Type B pancreatic cell (in vitro differentiated cells): Measurements from ENCODE around the gene GTF2A2. TPM values are rescaled to one million over a fixed set of nuclear protein-coding genes. Genes with fewer than 3 reads are reported as not detected.

ENCODE experiments used
- DNase-seq: peaks from one replicate; pipeline ENCODE4 v3.0.0; 2021; ENCODE audit warnings: mixed read lengths; ENCODE audit not compliant: unreplicated experiment; ENCODE audit errors: extremely low spot score
- H3K27ac Mint-ChIP-seq: 2 replicates; pipeline ENCODE4 v1.8.0; 2021; ENCODE audit warnings: mild to moderate bottlenecking, mixed read lengths
- H3K27me3 Mint-ChIP-seq: 2 replicates; pipeline ENCODE4 v1.8.0; 2021; ENCODE audit warnings: mixed read lengths
- H3K36me3 Mint-ChIP-seq: 2 replicates; pipeline ENCODE4 v1.8.0; 2021; ENCODE audit warnings: mixed read lengths
- H3K4me1 Mint-ChIP-seq: one replicate; pipeline ENCODE4 v1.8.0; 2021; ENCODE audit warnings: mixed read lengths; ENCODE audit not compliant: unreplicated experiment
- H3K4me3 Mint-ChIP-seq: 2 replicates; pipeline ENCODE4 v1.8.0; 2021; ENCODE audit warnings: mild to moderate bottlenecking, mixed read lengths
- H3K9me3 Mint-ChIP-seq: 2 replicates; pipeline ENCODE4 v1.8.0; 2021; ENCODE audit warnings: mixed read lengths
- CTCF ChIP-seq: fragments of 200-600 bp; sonication (generic); conservative IDR thresholded peaks from 2 replicates; pipeline ENCODE4 v1.5.0; 2021; ENCODE audit warnings: antibody characterized with exemption, mild to moderate bottlenecking
- total RNA-seq: library from RNA; stranded (reverse); gene quantifications from 2 replicates; pipeline ENCODE4 v1.2.1, GENCODE V29; 2021; ENCODE audit warnings: low replicate concordance

GTF2A2 gene
- total RNA-seq, 1 donor from 2014 or later, result 109 TPM

- no peak for TF ChIP-seq CTCF
- Mint-ChIP-seq H3K4me1 (peaks cover 26% of the 10 kb centered on the region), H3K4me3 (peak overlapping the region; percentile 99), H3K9me3 (no peaks in the 10 kb centered on the region), H3K27ac (peak overlapping the region; percentile 100), H3K27me3 (no peaks in the 10 kb centered on the region), H3K36me3 (peaks cover 20% of the 10 kb centered on the region)
- DNase-seq, result no peak
Observed at GRCh38 chr15:59688423-59688781, 31.1 kb upstream of the GTF2A2 start.

- Mint-ChIP-seq H3K4me3 (peak overlapping the region; percentile 99), H3K36me3 (peaks cover 23% of the 10 kb centered on the region), H3K27me3 (no peaks in the 10 kb centered on the region), H3K4me1 (peaks cover 26% of the 10 kb centered on the region), H3K9me3 (no peaks in the 10 kb centered on the region), H3K27ac (peak overlapping the region; percentile 100)
- DNase-seq, result no peak
- no peak for TF ChIP-seq CTCF
Observed at GRCh38 chr15:59687836-59688235, 30.5 kb upstream of the GTF2A2 start.

- TF ChIP-seq CTCF, result no peak
- H3K36me3 Mint-ChIP-seq, result peaks cover 23% of the 10 kb centered on the region
- H3K27me3 Mint-ChIP-seq, result no peaks in the 10 kb centered on the region
- H3K4me1 Mint-ChIP-seq, result peaks cover 26% of the 10 kb centered on the region
- H3K4me3 Mint-ChIP-seq, result peak overlapping the region; percentile 70
- no peaks in the 10 kb centered on the region for H3K9me3 Mint-ChIP-seq
- DNase-seq, result no peak
- peak overlapping the region; percentile 63 for H3K27ac Mint-ChIP-seq
Observed at GRCh38 chr15:59686389-59686788, 29.1 kb upstream of the GTF2A2 start.

DNA sequence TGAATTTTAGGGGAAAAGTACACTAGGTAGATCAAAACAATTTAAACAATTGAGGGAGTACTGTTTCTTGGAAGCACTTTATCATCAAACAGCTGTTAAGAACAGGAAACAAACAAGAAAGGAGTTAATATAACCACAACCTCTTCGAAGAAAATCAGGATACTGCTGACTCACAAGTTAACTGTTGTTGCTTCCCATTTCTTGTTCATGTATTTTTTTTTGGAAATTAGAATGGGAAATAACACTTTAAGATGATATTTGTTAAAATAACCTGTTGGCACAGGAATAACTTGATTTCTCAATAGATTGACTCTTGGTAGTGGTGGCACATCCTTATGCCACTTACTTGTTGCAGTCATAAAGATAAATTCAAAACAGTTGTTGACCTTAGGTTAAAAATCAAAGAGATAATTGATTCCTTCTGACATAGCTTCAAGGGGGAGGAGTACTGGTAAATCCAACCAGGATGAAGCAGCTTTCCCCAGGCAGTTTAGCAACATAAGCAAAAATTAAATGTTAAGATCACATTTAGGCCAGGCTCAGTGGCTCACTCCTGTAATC lies 28.5 kb upstream of the GTF2A2 start:
- no peaks in the 10 kb centered on the region for H3K9me3 Mint-ChIP-seq
- peak overlapping the region; percentile 70 for H3K4me3 Mint-ChIP-seq
- TF ChIP-seq CTCF, result no peak

DNA sequence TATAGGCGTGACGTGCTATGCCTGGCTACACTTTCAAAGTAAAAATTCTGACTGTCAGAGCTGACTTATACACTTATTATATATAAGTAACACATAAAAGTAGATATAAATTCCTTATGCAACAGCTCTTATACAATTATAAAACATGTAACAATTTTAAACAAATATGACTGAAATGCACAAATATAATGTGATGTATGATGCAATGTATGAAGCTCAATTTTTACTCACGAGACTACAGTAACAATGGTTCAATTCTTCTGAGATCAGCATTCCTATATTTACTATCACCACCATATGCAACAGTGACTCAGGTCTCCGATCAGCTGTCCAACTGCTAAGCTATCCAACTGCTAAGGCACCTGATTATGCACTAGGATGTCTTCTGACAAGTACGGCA lies 23.6 kb upstream of the GTF2A2 start:
- no peak for DNase-seq
- no peak for TF ChIP-seq CTCF
- Mint-ChIP-seq H3K27me3 (no peaks in the 10 kb centered on the region), H3K36me3 (peaks cover 28% of the 10 kb centered on the region), H3K9me3 (no peaks in the 10 kb centered on the region), H3K27ac (no peak overlapping the region), H3K4me3 (no peak overlapping the region), H3K4me1 (peaks cover 10% of the 10 kb centered on the region)

More for the DNA sequence above, 28.5 kb upstream of the GTF2A2 start:
- H3K36me3 Mint-ChIP-seq, result peaks cover 23% of the 10 kb centered on the region
- H3K27me3 Mint-ChIP-seq, result no peaks in the 10 kb centered on the region
- H3K27ac Mint-ChIP-seq, result peak overlapping the region; percentile 63
- H3K4me1 Mint-ChIP-seq, result peaks cover 22% of the 10 kb centered on the region
- no peak for DNase-seq

GRCh38 chr15:59680346-59680745 lies 23.0 kb upstream of the GTF2A2 start:
- Mint-ChIP-seq H3K4me1 (peaks cover 5% of the 10 kb centered on the region), H3K27ac (no peak overlapping the region), H3K4me3 (no peak overlapping the region), H3K36me3 (peaks cover 27% of the 10 kb centered on the region), H3K9me3 (no peaks in the 10 kb centered on the region), H3K27me3 (no peaks in the 10 kb centered on the region)
- no peak for TF ChIP-seq CTCF
- DNase-seq, result no peak
